BLaER1 treated with 17β-estradiol and CSF1 and Interleukin-3, amounts not matched to agents 10 nM and 100 nM (cell line): Measurements from ENCODE around the gene NOD2.
A peak's percentile ranks its signal among the peaks of the same experiment; 100 is the strongest.

Experiments
- H3K27ac ChIP-seq, 11 experiments: shearing (Covaris generic); formaldehyde crosslinking; 2 replicates each; pipeline ENCODE4 v1.8.1; 2022
- H3K27me3 ChIP-seq, 11 experiments: shearing (Covaris generic); formaldehyde crosslinking; 2 replicates each; pipeline ENCODE4 v1.8.1; 2022
- H3K36me3 ChIP-seq, 11 experiments: shearing (Covaris generic); formaldehyde crosslinking; 2 replicates each; pipeline ENCODE4 v1.8.1; 2022
- H3K4me1 ChIP-seq, 10 experiments: shearing (Covaris generic); formaldehyde crosslinking; 2 replicates each; pipeline ENCODE4 v1.8.1; 2022
- H3K4me2 ChIP-seq, 11 experiments: shearing (Covaris generic); formaldehyde crosslinking; 2 replicates each; pipeline ENCODE4 v1.8.1; 2022
- H3K4me3 ChIP-seq, 10 experiments: shearing (Covaris generic); formaldehyde crosslinking; 2 replicates each; pipeline ENCODE4 v1.8.1; 2022
- H3K9ac ChIP-seq, 11 experiments: shearing (Covaris generic); formaldehyde crosslinking; 2 replicates each; pipeline ENCODE4 v1.8.1; 2022
- H3K9me3 ChIP-seq, 11 experiments: shearing (Covaris generic); formaldehyde crosslinking; replicated peaks in 1 of 11; 2 replicates each; pipeline ENCODE4 v1.8.1; 2022
- H4K20me1 ChIP-seq, 11 experiments: shearing (Covaris generic); formaldehyde crosslinking; 2 replicates each; pipeline ENCODE4 v1.8.1; 2022
- Cebpa-rat ChIP-seq, 11 experiments: shearing (Covaris generic); IDR thresholded peaks; 2 replicates each; pipeline ENCODE4 v1.8.1; 2022

The NOD2 gene

DNA sequence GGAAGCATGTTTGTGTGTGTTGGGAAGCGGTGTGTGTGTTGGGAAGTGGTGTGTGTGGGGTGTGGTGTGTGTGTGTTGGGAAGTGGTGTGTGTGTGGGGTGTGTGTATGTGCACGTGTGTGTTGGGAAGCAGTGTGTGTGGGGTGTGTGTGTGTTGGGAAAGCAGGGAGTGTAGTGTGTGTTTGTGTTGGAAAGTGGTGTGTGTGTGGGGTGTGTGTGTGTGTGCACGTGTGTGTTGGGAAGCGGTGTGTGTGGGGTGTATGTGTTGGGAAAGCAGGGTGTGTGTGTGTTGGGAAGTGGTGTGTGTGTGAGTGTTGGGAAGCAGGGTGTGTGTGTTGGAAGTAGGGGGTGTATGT is 785 bp upstream of the NOD2 start:
- peaks cover 0 to 9% (median 0%) of the 10 kb centered on the region in 11 experiments; a peak in 6 of 22 replicates for H3K27me3 ChIP-seq
- no peaks in the 10 kb centered on the region for H3K36me3 ChIP-seq
- no peaks in the 10 kb centered on the region for H3K9me3 ChIP-seq
- peaks cover 37 to 53% (median 48%) of the 10 kb centered on the region in 10 experiments for H3K4me1 ChIP-seq
- TF ChIP-seq Cebpa-rat (IDR thresholded peaks at IDR 0.05), result no peak
- H3K4me3 ChIP-seq, result peak overlapping the region in 1 of 10 experiments; percentile 69; a peak in 1 of 20 replicates
- no peaks in the 10 kb centered on the region for H4K20me1 ChIP-seq
- peak overlapping the region in 8 of 11 experiments; percentile 84 to 98 (median 94); a peak in 11 of 22 replicates for H3K4me2 ChIP-seq
- H3K9ac ChIP-seq, result no peak overlapping the region; a peak in 1 of 22 replicates
- peak overlapping the region in 1 of 11 experiments; percentile 81; a peak in 1 of 22 replicates for H3K27ac ChIP-seq

DNA sequence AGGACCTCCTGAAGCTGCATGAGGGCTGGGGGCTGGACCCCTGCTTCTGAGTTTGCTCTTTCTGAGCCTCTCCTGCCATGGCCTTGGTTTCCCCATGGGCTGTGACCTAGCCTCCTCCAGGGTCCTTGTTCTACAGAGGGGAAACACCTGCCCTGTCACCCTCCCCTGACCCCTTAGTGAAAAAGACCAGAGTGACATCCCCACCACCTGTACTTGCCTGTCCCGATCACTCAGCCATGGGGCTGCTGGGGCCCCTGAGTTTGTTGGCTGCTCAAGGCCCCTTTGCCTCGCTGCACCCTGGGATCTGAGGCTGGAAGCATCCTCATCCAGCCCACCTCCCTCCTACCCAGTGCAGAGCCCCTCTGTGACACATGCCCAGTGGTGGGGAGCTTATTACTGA is 800 bp downstream of the NOD2 start:
- Histone ChIP-seq H3K9me3 (no peaks in the 10 kb centered on the region), H3K4me1 (peaks cover 44 to 66% (median 62%) of the 10 kb centered on the region in 10 experiments), H4K20me1 (no peaks in the 10 kb centered on the region), H3K9ac (peak overlapping the region in 10 of 11 experiments; percentile 70 to 89 (median 76); a peak in 14 of 22 replicates), H3K27ac (peak overlapping the region in 10 of 11 experiments; percentile 39 to 85 (median 68); a peak in 16 of 22 replicates), H3K36me3 (peaks cover 0 to 2% (median 0%) of the 10 kb centered on the region in 11 experiments; a peak in 3 of 22 replicates), H3K27me3 (peaks cover 0 to 9% (median 0%) of the 10 kb centered on the region in 11 experiments; a peak in 6 of 22 replicates), H3K4me2 (peak overlapping the region; percentile 79 to 98 (median 92)), H3K4me3 (peak overlapping the region in 9 of 10 experiments; percentile 56 to 77 (median 64); a peak in 16 of 20 replicates)
- TF ChIP-seq Cebpa-rat (IDR thresholded peaks at IDR 0.05), result no peak

DNA sequence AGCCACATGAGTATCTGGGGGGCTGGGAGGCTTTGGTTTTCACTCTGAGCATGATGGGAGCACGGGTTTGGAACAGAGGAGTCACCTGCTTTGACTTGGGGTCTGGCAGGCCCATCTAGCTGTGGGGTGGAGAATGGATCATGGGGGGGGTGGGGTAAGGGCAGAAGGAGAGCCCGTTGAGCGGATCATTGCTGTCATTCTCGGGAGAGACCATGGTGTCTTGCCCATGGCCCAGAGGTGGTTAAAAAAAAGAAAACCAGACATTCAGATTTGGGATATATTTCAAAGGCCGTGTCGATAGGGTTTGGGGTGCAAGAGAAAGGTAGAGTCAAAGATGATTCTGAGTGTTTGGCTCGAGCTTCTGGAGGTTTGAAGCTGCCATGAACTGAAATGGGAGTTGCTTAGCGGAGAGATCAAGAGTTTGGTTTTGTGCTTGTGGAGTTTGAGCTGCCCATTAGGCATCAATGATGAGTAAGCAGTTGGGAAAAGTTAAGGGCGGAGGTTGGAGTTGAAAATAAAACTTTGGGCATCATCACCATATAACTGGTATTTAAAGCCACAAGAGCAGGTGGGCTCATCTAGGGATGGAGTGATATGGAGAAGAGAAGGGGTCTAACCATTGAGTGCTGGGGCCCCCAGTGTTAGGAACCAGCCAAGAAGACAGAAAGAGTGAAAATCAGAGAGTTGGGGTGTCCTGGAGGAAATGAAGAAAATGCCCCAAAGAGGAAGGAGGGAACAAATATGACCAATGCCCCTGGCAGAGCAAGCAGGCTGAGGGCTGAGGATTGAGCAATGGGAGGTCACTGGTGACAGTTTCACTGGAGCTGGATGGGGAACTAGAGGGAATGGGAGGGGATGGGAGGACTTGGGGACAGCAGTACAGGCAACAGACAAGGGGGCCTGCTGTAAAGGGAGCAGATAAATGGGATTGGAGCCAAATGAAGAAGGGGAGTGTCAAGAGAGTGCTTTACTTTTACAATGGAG is 1.9 kb downstream of the NOD2 start:
- H4K20me1 ChIP-seq, result no peaks in the 10 kb centered on the region
- H3K9ac ChIP-seq, result peak overlapping the region in 6 of 11 experiments; percentile 45 to 81 (median 69); a peak in 12 of 22 replicates
- H3K4me1 ChIP-seq, result peaks cover 44 to 77% (median 73%) of the 10 kb centered on the region in 10 experiments
- TF ChIP-seq Cebpa-rat (IDR thresholded peaks at IDR 0.05), result peak in 5 of 11 experiments; percentile 29 to 88 (median 75); a peak in 6 of 22 replicates
- peaks cover 0 to 9% (median 0%) of the 10 kb centered on the region in 11 experiments; a peak in 6 of 22 replicates for H3K27me3 ChIP-seq
- peak overlapping the region in 5 of 10 experiments; percentile 22 to 77 (median 69); a peak in 7 of 20 replicates for H3K4me3 ChIP-seq
- peak overlapping the region; percentile 87 to 98 (median 92); a peak in 20 of 22 replicates for H3K4me2 ChIP-seq
- H3K9me3 ChIP-seq, result no peaks in the 10 kb centered on the region
- H3K27ac ChIP-seq, result peak overlapping the region in 9 of 11 experiments; percentile 74 to 90 (median 81); a peak in 14 of 22 replicates
- H3K36me3 ChIP-seq, result peaks cover 0 to 13% (median 0%) of the 10 kb centered on the region in 11 experiments; a peak in 8 of 22 replicates

DNA sequence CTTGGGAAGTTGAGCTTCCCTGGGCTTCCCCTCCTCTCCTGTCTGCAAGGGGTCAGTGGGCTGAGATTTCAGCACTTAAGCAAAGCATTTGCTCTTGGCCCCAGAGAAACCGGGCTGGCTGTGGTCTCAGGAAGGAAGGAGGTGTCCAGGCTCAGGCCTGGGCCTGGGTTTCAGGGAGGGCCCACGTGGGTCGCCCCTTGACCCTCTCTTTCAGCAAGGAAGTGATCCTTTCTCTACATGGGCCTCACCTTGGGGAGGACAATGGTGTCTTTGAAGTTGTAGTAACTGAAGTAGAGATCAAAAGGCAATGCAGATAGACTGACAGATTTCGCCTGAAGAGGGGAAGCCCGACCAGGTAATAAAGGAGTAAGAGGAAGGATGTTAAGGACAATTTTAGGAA is 2.7 kb downstream of the NOD2 start:
- Histone ChIP-seq H4K20me1 (no peaks in the 10 kb centered on the region), H3K4me1 (peaks cover 46 to 85% (median 80%) of the 10 kb centered on the region in 10 experiments), H3K36me3 (peaks cover 0 to 20% (median 0%) of the 10 kb centered on the region in 11 experiments; a peak in 8 of 22 replicates), H3K27ac (peak overlapping the region in 10 of 11 experiments; percentile 67 to 90 (median 80); a peak in 20 of 22 replicates), H3K9ac (peak overlapping the region in 8 of 11 experiments; percentile 28 to 74 (median 67); a peak in 14 of 22 replicates), H3K4me2 (peak overlapping the region; percentile 75 to 98 (median 92)), H3K4me3 (peak overlapping the region in 4 of 10 experiments; percentile 7 to 77 (median 72); a peak in 6 of 20 replicates), H3K9me3 (no peaks in the 10 kb centered on the region), H3K27me3 (peaks cover 0 to 9% (median 0%) of the 10 kb centered on the region in 11 experiments; a peak in 6 of 22 replicates)
- no peak for TF ChIP-seq Cebpa-rat (IDR thresholded peaks at IDR 0.05)

DNA sequence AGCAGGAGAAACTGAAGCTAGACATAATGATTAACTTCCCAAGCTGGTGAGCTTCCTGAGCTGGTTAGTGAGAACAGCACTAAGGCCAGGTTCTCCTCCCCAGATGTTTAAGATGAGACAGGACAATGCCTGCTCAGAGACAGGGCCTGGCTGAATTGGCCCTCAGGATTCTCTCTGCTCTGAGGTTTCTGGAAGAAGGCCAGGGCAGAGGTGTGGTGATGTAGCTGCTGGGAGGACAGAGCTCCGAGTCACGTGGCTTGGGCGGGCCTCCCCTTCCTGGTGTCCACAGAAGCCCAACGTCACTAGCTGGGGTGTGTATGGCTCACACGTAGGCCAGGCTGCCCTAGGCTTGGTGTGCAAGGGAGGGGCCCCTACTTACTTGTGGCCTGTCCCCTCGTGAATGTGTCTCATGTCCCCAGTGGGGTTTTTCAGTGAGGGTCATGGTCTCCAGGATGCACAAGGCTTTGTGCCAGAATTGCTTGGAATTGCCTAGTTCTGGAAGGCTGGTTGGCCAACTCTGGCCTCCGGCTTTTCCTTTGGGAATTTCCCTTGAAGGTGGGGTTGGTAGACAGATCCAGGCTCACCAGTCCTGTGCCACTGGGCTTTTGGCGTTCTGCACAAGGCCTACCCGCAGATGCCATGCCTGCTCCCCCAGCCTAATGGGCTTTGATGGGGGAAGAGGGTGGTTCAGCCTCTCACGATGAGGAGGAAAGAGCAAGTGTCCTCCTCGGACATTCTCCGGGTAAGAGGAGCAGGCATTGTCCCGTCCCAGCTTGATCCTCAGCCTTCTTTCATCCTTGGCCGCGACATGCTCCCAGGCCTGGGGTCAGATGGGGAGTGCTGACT is 3.4 kb downstream of the NOD2 start:
- no peak for TF ChIP-seq Cebpa-rat (IDR thresholded peaks at IDR 0.05)
- Histone ChIP-seq H3K36me3 (peaks cover 0 to 27% (median 0%) of the 10 kb centered on the region in 11 experiments; a peak in 8 of 22 replicates), H3K9me3 (no peaks in the 10 kb centered on the region), H4K20me1 (no peaks in the 10 kb centered on the region), H3K9ac (peak overlapping the region; percentile 64 to 74 (median 69); a peak in 18 of 22 replicates), H3K27me3 (peaks cover 0 to 9% (median 0%) of the 10 kb centered on the region in 11 experiments; a peak in 6 of 22 replicates), H3K27ac (peak overlapping the region; percentile 64 to 90 (median 80)), H3K4me1 (peaks cover 52 to 92% (median 87%) of the 10 kb centered on the region in 10 experiments), H3K4me2 (peak overlapping the region; percentile 75 to 98 (median 92)), H3K4me3 (peak overlapping the region in 5 of 10 experiments; percentile 7 to 77 (median 69); a peak in 4 of 20 replicates)

DNA sequence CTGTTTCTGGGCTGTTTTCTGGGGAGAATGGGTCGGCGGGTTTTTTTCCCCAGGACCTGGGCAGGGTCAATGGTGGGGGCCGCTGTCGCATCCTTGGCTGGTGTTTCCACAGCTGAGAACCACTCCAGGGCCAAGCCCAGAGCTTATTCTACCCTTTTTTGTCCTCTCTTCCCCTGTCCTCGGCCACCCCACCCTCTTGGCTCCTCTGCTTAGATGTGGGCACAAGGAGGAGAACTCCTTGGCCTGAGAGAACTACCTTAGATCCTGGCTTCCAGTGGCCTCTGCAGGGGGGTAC is 4.0 kb downstream of the NOD2 start:
- peak overlapping the region; percentile 57 to 74 (median 69); a peak in 21 of 22 replicates for H3K9ac ChIP-seq
- TF ChIP-seq Cebpa-rat (IDR thresholded peaks at IDR 0.05), result no peak
- peaks cover 0 to 32% (median 0%) of the 10 kb centered on the region in 11 experiments; a peak in 8 of 22 replicates for H3K36me3 ChIP-seq
- H3K27me3 ChIP-seq, result peaks cover 0 to 9% (median 0%) of the 10 kb centered on the region in 11 experiments; a peak in 6 of 22 replicates
- H3K9me3 ChIP-seq, result no peaks in the 10 kb centered on the region
- peak overlapping the region; percentile 64 to 90 (median 80); a peak in 21 of 22 replicates for H3K27ac ChIP-seq
- peak overlapping the region in 8 of 10 experiments; percentile 7 to 75 (median 30); a peak in 7 of 20 replicates for H3K4me3 ChIP-seq
- peak overlapping the region; percentile 75 to 98 (median 92) for H3K4me2 ChIP-seq
- no peaks in the 10 kb centered on the region for H4K20me1 ChIP-seq
- H3K4me1 ChIP-seq, result peaks cover 58 to 98% (median 92%) of the 10 kb centered on the region in 10 experiments

DNA sequence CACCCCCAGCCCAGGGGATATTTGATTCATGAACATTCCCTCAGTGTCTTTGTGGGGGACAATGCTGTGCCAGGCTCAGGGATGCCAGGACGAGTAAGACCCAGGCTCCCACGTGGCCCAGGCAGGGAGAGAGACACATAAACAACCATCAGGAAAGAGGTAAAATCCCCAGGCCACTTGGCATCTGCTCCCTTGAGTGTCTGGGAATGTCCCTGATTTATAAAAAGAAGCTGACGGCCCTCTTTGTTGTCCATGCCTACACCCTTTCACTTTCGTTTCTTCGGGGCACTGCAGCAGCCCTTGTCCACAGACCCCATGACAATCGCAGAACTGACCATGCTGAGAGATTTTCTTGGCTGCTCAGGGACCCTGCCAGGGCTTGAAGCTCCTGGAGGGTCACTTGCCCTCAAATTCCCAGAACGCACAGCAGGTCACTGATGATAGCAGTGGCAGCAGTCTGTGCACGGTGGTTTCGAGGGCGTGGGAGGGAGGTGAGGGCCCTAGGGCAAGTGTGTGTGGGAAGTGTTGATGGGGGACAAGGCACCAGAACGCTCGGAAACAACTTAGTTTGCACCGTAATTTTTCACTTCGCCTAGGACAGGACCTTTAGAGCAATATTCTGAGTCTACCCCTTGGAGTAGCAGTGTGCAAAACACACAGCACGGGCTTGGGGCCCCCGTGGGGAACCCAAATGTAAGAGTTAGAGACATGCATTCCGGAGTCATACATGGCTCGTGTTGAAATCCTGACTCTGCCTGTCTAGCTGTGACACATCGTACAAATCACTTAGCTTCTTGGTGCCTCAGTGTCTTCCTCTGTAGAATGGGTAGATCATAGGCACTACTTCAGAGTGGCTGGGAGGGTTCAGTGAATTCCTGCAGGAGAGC is 4.7 kb downstream of the NOD2 start:
- peak overlapping the region in 9 of 10 experiments; percentile 7 to 75 (median 31); a peak in 10 of 20 replicates for H3K4me3 ChIP-seq

More for the DNA sequence above, 4.7 kb downstream of the NOD2 start:
- H3K4me2 ChIP-seq, result peak overlapping the region; percentile 75 to 98 (median 92)
- H3K27me3 ChIP-seq, result peaks cover 0 to 9% (median 0%) of the 10 kb centered on the region in 11 experiments; a peak in 6 of 22 replicates
- H3K9me3 ChIP-seq, result peaks cover 0 to 3% (median under 1%) of the 10 kb centered on the region in 11 experiments; a peak in 10 of 22 replicates
- peaks cover 0 to 37% (median 0%) of the 10 kb centered on the region in 11 experiments; a peak in 8 of 22 replicates for H3K36me3 ChIP-seq
- H3K4me1 ChIP-seq, result peaks cover 61 to 98% (median 96%) of the 10 kb centered on the region in 10 experiments
- peak overlapping the region; percentile 57 to 74 (median 69); a peak in 21 of 22 replicates for H3K9ac ChIP-seq
- peak overlapping the region; percentile 64 to 90 (median 80); a peak in 21 of 22 replicates for H3K27ac ChIP-seq
- TF ChIP-seq Cebpa-rat (IDR thresholded peaks at IDR 0.05), result no peak
- H4K20me1 ChIP-seq, result no peaks in the 10 kb centered on the region
